ENCODE data around the gene NPTXR. TPM values are rescaled to one million over a fixed set of nuclear protein-coding genes. Genes with fewer than 3 reads are reported as not detected.

Gene NPTXR
- total RNA-seq, 4 donors from 2014 or later: 0.34 to 4.6 (median 1.7) TPM

DNA sequence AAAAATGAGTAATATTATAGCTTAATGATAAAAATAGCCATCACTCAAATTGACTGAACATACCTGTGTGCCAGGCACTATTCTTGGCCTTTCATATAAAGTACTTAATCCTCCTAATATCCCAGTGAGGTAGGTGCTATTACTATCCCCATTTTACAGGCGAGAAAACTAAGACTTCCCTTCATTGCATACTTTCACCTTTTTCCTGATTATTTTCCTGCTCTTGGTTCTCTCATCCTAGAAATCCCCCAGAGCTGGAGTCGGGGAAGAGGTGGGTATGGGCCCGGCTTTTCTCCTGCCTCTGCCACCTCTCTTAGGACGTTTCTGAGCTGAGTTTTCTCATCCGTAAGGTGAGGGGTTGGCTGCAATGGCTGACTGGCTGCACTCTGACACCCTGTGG, 2.2 kb downstream of the NPTXR start:
- 72 to 73% methylated on average over 5 of the region's 5 CpGs for WGBS, 2 donors
- intact Hi-C loops (cut with DNase I; ENCODE audit: low total_unique reads): no loop called here

DNA sequence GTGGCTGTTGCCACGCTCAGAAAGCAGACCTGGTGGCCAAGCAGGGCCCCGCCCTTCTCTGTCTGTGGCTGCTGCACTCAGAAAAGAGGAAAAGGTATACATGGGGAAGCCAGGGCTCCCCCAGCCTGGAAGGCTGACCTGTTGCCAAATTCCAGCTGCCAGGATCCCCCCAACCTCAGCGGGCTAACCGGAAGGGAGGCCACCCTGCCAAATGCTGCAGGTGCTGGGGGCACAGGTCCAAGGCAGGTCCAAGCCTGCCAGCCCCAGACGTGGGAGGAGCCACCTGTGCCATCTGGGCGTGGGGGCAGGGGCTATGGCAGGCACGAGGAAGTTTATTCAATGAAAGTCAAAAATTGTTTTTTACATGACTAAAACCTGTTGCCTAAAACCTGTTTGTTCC, 2.6 kb downstream of the NPTXR start:
- intact Hi-C loops (cut with DNase I; ENCODE audit: low total_unique reads): no loop called here
- DNase-seq (ENCODE audit: low spot score in 2 of 2): no peak
- 28 to 43% methylated on average over 7 of the region's 7 CpGs for WGBS, 2 donors
- TF ChIP-seq POLR2A (IDR thresholded peaks at IDR 0.05): no peak
- no peak for TF ChIP-seq CTCF (IDR thresholded peaks at IDR 0.05)
- no peak overlapping the region for H3K4me3 ChIP-seq (ENCODE audit: low read depth, poor library complexity, severe bottlenecking)

More for the DNA sequence above, 2.2 kb downstream of the NPTXR start:
- no peak overlapping the region for H3K4me3 ChIP-seq (ENCODE audit: low read depth, poor library complexity, severe bottlenecking)
- no peak for DNase-seq (ENCODE audit: low spot score in 2 of 2)
- no peak for TF ChIP-seq POLR2A (IDR thresholded peaks at IDR 0.05)
- no peak for TF ChIP-seq CTCF (IDR thresholded peaks at IDR 0.05)

- WGBS, 2 donors: 79 to 88% methylated on average over 3 of the region's 3 CpGs
- intact Hi-C loops (cut with DNase I; ENCODE audit: low total_unique reads): no loop called here
- TF ChIP-seq POLR2A (IDR thresholded peaks at IDR 0.05) (no peak), CTCF (IDR thresholded peaks at IDR 0.05) (no peak)
- no peak overlapping the region for H3K4me3 ChIP-seq (ENCODE audit: low read depth, poor library complexity, severe bottlenecking)
- DNase-seq (ENCODE audit: low spot score in 2 of 2): no peak
These were observed 3.7 kb downstream of the NPTXR start for GRCh38 chr22:38840129-38840528.

DNA sequence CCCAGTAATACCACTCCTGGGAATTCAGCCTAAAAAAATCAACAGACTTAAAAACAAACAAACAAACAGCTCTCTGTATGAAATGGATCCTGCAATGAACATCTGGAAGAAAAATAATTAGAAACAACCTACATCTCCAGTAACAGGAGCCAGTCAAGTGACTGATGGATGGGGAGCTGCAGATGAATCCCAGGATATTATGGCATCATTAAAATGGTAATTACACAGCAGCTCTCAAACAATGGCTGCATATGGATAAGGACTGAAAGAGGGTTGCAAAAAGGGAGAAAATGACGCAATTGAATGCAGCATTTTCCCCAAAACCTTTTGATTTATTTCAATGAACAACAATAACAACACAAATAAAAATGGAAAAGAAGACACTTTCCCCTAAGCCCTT, 4.1 kb downstream of the NPTXR start:
- TF ChIP-seq CTCF (IDR thresholded peaks at IDR 0.05): no peak
- TF ChIP-seq POLR2A (IDR thresholded peaks at IDR 0.05): no peak
- intact Hi-C loops (cut with DNase I; ENCODE audit: low total_unique reads): no loop called here
- no peak overlapping the region for H3K4me3 ChIP-seq (ENCODE audit: low read depth, poor library complexity, severe bottlenecking)
- no peak for DNase-seq (ENCODE audit: low spot score in 2 of 2)
- WGBS, 2 donors: 90 to 100% methylated on average over 1 of the region's 1 CpG

DNA sequence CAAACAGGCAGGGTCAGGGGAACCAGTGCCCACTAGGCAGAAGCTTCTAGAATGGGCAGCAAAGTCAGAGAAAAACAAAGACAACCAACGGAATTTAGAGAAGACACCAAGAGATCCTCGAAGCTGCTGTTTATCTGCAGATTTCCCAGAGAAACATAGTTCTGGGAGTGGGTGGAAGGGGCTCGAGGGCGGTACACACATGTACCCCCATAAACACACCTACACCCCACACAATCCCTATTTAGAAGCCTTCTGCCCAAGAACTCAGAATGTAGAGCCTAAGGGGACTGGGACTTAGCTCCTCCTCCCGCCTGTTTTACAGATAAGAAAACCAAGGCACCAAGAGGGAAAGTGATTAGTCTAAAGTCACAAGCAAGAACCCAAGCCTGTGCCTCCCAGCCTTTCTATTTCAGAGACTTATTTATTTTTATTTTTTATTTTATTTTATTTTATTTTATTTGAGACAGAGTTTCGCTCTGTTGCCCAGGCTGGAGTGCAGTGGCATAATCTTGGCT, 6.4 kb downstream of the NPTXR start:
- no peak for TF ChIP-seq POLR2A (IDR thresholded peaks at IDR 0.05)
- TF ChIP-seq CTCF (IDR thresholded peaks at IDR 0.05): no peak
- 88 to 94% methylated on average over 6 of the region's 6 CpGs for WGBS, 2 donors
- DNase-seq (ENCODE audit: low spot score in 2 of 2): no peak
- no peak overlapping the region for H3K4me3 ChIP-seq (ENCODE audit: low read depth, poor library complexity, severe bottlenecking)
- intact Hi-C loops (cut with DNase I; ENCODE audit: low total_unique reads): no loop called here

DNA sequence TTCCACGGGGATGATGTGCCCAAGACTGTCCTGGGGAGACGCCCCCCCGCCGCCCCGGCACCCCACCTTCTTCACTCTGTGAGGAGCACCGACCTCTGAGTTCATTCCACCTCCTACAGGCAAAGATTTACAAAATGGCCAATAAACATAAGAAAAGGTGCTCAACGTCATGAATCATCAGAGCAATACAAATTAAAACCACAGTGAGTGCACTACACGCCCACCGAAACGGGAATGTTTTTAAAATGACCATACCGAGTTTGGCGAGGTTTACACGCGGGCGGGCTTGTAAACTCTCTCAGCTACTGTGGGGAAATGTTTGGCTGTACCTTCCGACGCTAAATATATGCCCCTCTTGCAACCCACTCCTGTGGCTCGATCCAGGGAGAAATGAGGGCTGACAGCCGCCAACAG, 7.9 kb downstream of the NPTXR start:
- intact Hi-C loops (cut with DNase I; ENCODE audit: low total_unique reads): no loop called here
- 65 to 72% methylated on average over 19 of the region's 19 CpGs for WGBS, 2 donors
- no peak overlapping the region for H3K4me3 ChIP-seq (ENCODE audit: low read depth, poor library complexity, severe bottlenecking)
- TF ChIP-seq CTCF (IDR thresholded peaks at IDR 0.05) (no peak), POLR2A (IDR thresholded peaks at IDR 0.05) (no peak)
- DNase-seq (ENCODE audit: low spot score in 2 of 2): no peak

All from lower leg skin (tissue), 4 donors.